Lower leg skin (tissue), 3 donors: Measurements from ENCODE around the gene UGT1A5.
"Not testable (repeated sequence)": the region's sequence is repeated elsewhere in the genome, so short reads cannot be mapped to it uniquely, and the experiment has no call there.

Experiments
- POLR2A ChIP-seq, 2 donors: fragments of 450-650 bp; IDR thresholded peaks; one replicate each; pipeline ENCODE4 v1.6.1; 2016 to 2017; ENCODE audit warnings: antibody characterized with exemption in 2 of 2, mild to moderate bottlenecking in 1 of 2, moderate library complexity in 1 of 2
- TF ChIP-seq, protein P1 (sequence below), 3 donors: fragments of 450-650 bp; IDR thresholded peaks; one replicate each; pipeline ENCODE4 v1.5.1; 2016; ENCODE audit warnings: antibody characterized with exemption in 3 of 3, mild to moderate bottlenecking in 3 of 3, moderate library complexity in 2 of 3

DNA sequence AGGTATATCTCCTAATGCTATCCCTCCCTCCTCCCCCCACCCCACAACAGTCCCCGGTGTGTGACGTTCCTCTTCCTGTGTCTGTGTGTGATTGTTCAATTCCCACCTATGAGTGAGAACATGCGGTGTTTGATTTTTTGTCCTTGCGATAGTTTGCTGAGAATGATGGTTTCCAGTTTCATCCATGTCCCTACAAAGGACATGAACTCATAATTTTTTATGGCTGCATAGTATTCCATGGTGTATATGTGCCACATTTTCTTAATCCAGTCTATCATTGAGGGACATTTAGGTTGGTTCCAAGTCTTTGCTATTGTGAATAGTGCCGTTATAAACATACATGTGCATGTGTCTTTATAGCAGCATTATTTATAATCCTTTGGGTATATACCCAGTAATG is 11.9 kb upstream of the UGT1A5 start:
- TF ChIP-seq, protein P1, sequence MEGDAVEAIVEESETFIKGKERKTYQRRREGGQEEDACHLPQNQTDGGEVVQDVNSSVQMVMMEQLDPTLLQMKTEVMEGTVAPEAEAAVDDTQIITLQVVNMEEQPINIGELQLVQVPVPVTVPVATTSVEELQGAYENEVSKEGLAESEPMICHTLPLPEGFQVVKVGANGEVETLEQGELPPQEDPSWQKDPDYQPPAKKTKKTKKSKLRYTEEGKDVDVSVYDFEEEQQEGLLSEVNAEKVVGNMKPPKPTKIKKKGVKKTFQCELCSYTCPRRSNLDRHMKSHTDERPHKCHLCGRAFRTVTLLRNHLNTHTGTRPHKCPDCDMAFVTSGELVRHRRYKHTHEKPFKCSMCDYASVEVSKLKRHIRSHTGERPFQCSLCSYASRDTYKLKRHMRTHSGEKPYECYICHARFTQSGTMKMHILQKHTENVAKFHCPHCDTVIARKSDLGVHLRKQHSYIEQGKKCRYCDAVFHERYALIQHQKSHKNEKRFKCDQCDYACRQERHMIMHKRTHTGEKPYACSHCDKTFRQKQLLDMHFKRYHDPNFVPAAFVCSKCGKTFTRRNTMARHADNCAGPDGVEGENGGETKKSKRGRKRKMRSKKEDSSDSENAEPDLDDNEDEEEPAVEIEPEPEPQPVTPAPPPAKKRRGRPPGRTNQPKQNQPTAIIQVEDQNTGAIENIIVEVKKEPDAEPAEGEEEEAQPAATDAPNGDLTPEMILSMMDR (IDR thresholded peaks at IDR 0.05), result not testable (repeated sequence)
- not testable (repeated sequence) for TF ChIP-seq POLR2A (IDR thresholded peaks at IDR 0.05)
